IMR-90 (cell line): ENCODE results near the gene CHTF8.

Experiments
- BHLHE40 ChIP-seq: fragments of 150-350 bp; IDR thresholded peaks from 2 replicates; pipeline ENCODE4 v1.6.1; 2016; ENCODE audit warnings: mild to moderate bottlenecking, low read depth, low read length
- CHD1 ChIP-seq: IDR thresholded peaks from 2 replicates; pipeline ENCODE4 v1.6.1; 2012; ENCODE audit warnings: low read depth, low read length, improper control_type of control experiment
- CTCF ChIP-seq: conservative IDR thresholded peaks from 2 replicates; pipeline ENCODE4 v1.5.1; 2012; ENCODE audit warnings: mild to moderate bottlenecking, low read depth, low read length, improper control_type of control experiment
- MAFK ChIP-seq: IDR thresholded peaks from 2 replicates; pipeline ENCODE4 v1.6.1; 2012; ENCODE audit warnings: low read depth, low read length, improper control_type of control experiment
- MXI1 ChIP-seq: IDR thresholded peaks from 2 replicates; pipeline ENCODE4 v1.6.1; 2012; ENCODE audit warnings: low read depth, mild to moderate bottlenecking, low read length, moderate library complexity, borderline replicate concordance
- POLR2A ChIP-seq: IDR thresholded peaks from 2 replicates; pipeline ENCODE4 v1.6.1; 2012; ENCODE audit warnings: mild to moderate bottlenecking, low read depth, low read length
- RAD21 ChIP-seq: IDR thresholded peaks from 2 replicates; pipeline ENCODE4 v1.6.1; 2012; ENCODE audit warnings: low read length, improper control_type of control experiment
- SMC3 ChIP-seq: fragments of 150-350 bp; IDR thresholded peaks from 2 replicates; pipeline ENCODE4 v1.6.1; 2016; ENCODE audit warnings: low read depth, mild to moderate bottlenecking, antibody characterized with exemption, low read length, moderate library complexity
- USF2 ChIP-seq: fragments of 150-350 bp; IDR thresholded peaks from 2 replicates; pipeline ENCODE4 v1.6.1; 2017; ENCODE audit warnings: mild to moderate bottlenecking, antibody characterized with exemption, low read length, low read depth

DNA sequence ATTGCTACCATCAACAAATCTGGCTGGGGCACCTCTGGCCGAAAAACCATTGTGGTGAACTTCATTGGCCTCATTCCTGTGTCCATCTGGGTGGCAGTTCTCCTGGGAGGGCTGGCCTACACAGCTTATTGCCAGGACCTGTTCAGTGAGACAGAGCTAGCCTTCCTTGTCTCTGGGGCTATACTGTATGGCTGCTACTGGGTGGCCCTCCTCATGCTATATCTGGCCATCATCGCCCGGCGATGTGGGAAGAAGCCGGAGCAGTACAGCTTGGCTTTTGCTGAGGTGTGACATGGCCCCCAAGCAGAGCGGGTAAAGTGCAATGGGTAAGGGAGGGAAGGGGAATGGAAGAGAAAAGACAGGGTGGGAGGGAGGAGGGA is 17.4 kb downstream of the CHTF8 start:
- no peak for TF ChIP-seq MXI1
- TF ChIP-seq RAD21: no peak
- TF ChIP-seq CTCF: no peak
- TF ChIP-seq POLR2A: no peak
- no peak for TF ChIP-seq USF2
- TF ChIP-seq MAFK: no peak
- TF ChIP-seq SMC3: no peak
- TF ChIP-seq CHD1: no peak
- TF ChIP-seq BHLHE40: no peak
